GM19023 (cell line): Measurements from ENCODE around the gene KNTC1.
"Not testable (repeated sequence)": the region's sequence is repeated elsewhere in the genome, so short reads cannot be mapped to it uniquely, and the experiment has no call there.

Source experiments
- ATAC-seq: cut with Tn5 transposase; IDR thresholded peaks from one replicate; pipeline ENCODE4 v1.9.1; 2021; ENCODE audit warnings: mild to moderate bottlenecking, moderate library complexity; ENCODE audit not compliant: unreplicated experiment

The KNTC1 gene

GRCh38 chr12:122547330-122547729 is 20.3 kb downstream of the KNTC1 start:
- ATAC-seq: no peak

GRCh38 chr12:122558745-122559641 is 31.9 kb downstream of the KNTC1 start:
- no peak for ATAC-seq

- no peak for ATAC-seq
Measured at GRCh38 chr12:122560138-122560537, 33.1 kb downstream of the KNTC1 start.

DNA sequence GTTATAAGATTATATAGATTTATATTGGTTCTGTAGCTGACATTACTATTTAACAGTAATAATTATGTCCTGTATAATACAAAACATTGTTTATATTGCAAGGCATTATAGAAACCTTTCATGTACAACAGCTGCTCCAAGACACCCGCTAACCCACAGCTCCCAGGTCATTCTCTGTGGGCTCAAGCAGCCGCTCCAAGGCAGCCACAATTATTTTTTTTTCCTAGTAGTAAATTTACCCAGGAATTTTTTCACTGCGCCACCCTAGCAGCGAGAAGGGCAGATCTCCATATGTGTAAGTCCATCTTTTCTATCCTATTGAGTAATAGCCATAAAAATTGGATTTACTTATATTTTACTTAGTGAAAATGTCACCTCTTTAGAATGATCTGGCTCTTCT is 36.3 kb downstream of the KNTC1 start:
- ATAC-seq: no peak

- ATAC-seq: not testable (repeated sequence)
Measured at GRCh38 chr12:122566816-122567215, 39.8 kb downstream of the KNTC1 start.

GRCh38 chr12:122569288-122569687 is 42.2 kb downstream of the KNTC1 start:
- ATAC-seq: no peak

DNA sequence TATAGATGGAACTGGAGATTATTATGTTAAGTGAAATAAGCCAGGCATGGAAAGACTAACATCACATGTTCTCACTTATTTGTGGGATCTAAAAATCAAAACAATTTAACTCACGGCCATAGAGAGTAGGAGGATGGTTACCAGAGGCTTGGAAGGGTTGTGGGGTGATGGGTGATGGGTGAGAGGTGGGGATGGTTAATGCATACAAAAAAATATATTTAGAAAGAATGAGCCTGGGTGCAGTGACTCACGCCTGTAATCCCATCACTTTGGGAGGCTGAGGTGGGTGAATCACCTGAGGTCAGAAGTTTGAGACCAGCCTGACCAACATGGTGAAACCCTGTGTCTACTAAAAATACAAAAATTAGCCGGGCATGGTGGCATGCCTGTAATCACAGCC is 43.0 kb downstream of the KNTC1 start:
- not testable (repeated sequence) for ATAC-seq

DNA sequence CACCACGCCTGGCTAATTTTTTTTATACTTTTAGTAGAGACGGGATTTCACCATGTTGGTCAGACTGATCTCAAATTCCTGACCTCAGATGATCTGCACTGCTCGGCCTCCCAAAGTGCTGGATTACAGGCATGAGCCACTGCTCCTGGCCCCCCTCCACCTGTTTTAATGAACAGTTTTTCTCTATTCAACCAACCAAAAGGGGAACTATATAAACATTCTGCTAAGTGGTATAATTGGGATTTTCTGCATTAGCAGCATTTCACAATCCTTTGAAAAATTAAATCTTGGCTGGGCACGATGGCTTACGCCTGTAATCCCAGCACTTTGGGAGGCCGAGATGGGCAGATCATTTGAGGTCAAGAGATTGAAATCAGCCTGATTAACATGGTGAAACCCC is 44.8 kb downstream of the KNTC1 start:
- no peak for ATAC-seq

GRCh38 chr12:122583294-122583693 is 56.2 kb downstream of the KNTC1 start:
- not testable (repeated sequence) for ATAC-seq

DNA sequence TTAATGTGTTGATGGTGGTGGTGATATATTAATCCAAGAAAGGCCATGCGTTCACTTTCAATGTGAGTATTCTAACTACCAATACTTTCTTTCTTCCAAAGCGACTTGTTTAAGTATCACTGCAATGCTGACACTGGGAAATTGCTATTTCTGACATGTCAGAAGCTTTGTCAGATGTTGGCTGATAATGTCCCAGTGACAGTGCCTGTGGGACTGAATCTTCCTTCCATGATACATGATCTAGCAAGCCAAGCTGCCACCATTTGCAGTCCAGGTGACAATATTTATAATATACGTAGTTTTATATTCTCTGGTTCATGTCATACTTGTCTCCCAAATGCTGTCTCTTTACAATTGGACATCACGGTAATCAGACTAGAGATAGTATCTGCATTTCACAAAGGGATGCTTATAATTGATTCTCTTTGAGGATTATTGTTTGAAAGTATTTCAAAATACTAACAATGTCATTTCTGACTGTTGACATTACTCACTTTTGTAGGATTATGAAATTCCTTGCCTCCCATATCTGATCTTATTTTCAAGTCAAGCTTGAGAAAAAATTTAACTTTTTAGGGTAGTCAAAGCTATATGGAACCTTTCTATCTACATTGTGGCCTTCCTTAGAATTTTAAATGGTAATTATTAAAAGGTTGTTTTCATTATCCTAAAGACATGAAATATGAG is 57.3 kb downstream of the KNTC1 start:
- no peak for ATAC-seq

GRCh38 chr12:122590990-122591389 is 63.9 kb downstream of the KNTC1 start:
- no peak for ATAC-seq

DNA sequence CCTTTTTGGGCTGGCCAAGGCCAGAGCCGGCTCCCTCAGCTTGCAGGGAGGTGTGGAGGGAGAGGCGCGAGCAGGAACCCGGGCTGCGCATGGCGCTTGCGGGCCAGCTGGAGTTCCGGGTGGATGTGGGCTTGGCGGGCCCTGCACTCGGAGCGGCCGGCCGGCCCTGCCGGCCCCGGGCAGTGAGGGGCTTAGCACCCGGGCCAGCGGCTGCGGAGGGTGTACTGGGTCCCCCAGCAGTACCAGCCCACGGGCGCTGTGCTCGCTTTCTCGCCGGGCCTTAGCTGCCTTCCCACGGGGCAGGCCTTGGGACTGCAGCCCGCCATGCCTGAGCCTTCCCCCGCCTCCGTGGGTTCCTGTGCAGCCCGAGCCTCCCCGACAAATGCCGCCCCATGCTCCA is 64.9 kb downstream of the KNTC1 start:
- ATAC-seq: not testable (repeated sequence)

GRCh38 chr12:122592543-122592942 is 65.5 kb downstream of the KNTC1 start:
- ATAC-seq: not testable (repeated sequence)

DNA sequence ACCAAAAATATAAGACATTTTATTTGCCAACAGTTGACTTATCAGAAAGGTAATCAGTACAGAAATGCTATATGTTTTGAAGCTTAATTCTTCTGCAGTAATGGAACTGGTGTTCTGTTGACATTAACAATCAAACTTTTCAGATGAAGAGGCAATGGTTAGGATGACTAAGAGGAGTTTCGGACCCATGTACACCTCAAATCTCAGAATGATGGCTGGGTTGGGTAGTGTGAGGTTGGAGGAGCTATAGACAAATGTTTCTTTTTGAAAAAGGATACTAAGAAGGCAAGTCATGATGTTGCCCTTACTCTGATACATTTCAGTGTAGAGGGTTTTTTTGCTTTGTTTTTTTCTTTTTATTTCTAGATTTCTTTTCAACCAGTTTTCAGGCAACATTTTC is 66.9 kb downstream of the KNTC1 start:
- no peak for ATAC-seq

- no peak for ATAC-seq
Measured at GRCh38 chr12:122596838-122597237, 69.8 kb downstream of the KNTC1 start.

- ATAC-seq: no peak
Measured at GRCh38 chr12:122602456-122602855, 75.4 kb downstream of the KNTC1 start.

- ATAC-seq: no peak
Measured at GRCh38 chr12:122604993-122605392, 77.9 kb downstream of the KNTC1 start.

- ATAC-seq: no peak
Measured at GRCh38 chr12:122609732-122610131, 82.7 kb downstream of the KNTC1 start.

DNA sequence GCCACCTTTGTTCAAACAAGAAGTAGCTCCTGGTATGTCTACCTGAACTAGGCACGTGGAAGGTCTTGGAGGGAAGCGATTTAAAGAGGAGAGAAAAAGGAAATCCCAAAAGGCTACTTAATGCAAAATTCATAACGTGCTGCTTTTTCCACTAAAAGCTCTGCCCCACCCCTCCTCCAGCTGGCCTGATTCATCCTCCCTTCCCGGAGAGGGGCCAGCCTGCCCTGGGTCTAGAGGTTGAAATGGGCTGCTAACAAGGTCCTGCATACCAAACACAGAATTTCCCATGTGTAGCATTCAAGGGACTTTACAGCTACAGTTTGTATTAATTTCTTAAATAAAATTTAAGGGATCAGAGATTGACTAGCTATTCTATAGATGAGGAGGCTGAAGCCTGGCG is 83.2 kb downstream of the KNTC1 start:
- no peak for ATAC-seq

DNA sequence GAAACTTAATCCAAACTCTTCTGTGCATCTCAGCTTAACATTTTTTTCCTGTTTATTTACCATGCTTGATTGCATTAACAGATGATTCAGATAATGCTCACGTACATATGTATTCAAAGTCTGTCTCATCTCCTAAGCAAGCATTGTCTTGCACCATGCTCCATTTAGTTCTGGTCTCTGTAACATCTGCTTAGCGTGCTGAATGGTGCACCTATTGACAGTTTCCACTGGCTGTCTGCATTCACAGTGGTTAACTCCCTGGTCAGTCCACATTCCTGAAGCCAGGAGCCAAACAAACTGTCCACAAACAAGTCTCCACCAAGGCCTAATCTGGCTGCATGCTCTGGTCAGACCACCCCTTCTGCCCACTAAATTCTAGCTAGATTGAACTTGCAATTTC is 83.9 kb downstream of the KNTC1 start:
- no peak for ATAC-seq

DNA sequence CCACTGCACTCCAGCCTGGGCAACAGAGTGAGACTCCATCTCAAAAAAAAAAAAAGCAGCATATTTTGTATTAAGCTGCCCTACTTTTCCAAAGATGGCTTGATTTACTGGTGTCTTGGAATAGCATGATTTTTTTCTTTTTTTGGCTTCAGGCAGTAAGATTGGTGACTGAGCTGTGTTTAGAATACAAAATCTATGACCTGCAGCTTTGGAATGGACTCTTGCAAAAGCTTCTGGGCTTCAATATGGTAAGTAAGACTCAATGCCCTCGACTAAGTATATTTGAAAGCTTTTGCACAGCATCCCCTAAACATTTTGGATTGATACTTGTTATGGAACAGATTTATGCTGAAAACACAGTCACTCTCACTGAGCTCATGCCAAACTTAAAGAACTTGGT is 87.8 kb downstream of the KNTC1 start:
- ATAC-seq: no peak

GRCh38 chr12:122615780-122616179 is 88.7 kb downstream of the KNTC1 start:
- no peak for ATAC-seq
